HG03159 (cell line): ENCODE measurements around the gene THOP1.

Source experiments
- ATAC-seq: cut with Tn5 transposase; IDR thresholded peaks from one replicate; pipeline ENCODE4 v1.9.1; 2021; ENCODE audit warnings: mild to moderate bottlenecking, moderate library complexity; ENCODE audit not compliant: unreplicated experiment

THOP1 gene

DNA sequence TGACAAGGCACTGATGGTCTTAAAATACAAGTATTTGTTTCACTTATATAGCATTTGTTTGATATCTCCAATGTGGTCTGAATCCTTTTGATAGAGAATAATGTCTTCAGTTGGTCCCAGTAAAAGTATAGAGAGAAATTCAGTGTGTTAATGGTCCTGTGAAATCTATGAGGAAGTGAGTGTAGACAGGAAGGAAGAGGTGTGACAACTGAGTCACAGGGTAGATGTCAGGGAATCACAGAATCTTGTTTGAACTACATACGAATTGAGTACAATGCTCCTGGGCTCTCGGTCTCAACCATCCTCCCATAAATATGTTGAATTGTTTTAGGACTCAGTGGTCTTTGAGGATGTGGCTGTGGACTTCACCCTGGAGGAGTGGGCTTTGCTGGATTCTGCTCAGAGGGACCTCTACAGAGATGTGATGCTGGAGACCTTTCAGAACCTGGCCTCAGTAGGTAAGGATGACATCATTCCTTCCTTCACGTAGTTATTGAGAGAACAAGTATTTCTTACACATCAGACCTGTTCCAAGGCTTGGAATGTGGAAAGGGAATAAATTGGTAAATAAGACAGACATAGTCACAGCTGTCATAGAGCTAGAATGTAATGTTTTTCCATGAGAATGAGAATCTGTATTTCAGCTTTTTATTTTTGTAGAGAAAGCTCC lies 65.1 kb downstream of the THOP1 start:
- ATAC-seq, result no peak

DNA sequence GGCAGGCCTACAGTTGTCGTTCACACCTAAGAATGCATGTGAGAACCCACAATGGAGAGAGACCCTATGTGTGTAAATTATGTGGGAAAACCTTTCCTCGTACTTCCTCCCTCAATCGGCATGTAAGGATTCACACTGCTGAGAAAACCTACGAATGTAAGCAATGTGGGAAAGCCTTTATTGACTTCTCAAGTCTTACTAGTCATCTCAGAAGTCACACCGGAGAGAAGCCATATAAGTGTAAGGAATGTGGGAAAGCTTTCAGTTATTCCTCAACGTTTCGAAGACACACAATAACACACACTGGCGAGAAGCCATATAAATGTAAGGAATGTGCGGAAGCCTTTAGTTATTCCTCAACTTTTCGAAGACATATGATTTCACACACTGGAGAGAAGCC lies 67.3 kb downstream of the THOP1 start:
- ATAC-seq, result no peak

DNA sequence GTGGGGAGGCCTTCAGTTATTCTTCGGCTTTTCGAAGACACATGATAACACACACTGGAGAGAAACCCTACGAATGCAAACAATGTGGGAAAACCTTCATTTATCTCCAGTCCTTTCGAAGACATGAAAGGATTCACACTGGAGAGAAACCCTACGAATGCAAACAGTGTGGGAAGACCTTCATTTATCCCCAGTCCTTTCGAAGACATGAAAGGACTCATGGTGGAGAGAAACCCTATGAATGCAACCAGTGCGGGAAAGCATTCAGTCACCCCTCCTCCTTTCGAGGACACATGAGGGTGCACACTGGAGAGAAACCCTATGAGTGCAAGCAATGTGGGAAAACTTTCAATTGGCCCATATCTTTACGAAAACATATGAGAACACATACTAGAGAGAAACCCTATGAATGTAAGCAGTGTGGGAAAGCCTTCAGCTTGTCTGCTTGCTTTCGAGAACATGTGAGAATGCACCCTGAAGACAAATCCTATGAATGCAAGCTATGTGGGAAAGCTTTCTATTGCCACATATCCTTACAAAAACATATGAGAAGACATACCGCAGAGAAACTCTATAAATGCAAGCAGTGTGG lies 67.8 kb downstream of the THOP1 start:
- ATAC-seq, result no peak

DNA sequence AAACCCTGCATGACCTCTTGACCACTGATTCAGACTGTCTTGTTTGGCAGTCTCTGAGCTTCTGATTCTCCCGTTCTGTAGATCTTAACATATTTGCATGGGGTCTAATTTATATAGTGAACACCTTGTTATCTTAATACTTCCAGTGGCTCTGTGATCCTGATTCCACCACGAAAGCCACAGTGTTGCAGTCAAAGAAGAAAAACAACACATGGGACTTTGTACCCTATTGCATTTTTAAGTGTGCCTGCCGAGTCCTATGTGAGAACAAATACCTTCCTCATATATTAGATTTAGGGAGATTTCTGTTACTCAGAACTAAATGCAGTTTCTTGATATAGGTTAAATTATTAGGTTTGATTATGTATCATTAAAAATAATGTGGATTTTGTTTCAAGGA lies 69.5 kb downstream of the THOP1 start:
- ATAC-seq, result no peak

DNA sequence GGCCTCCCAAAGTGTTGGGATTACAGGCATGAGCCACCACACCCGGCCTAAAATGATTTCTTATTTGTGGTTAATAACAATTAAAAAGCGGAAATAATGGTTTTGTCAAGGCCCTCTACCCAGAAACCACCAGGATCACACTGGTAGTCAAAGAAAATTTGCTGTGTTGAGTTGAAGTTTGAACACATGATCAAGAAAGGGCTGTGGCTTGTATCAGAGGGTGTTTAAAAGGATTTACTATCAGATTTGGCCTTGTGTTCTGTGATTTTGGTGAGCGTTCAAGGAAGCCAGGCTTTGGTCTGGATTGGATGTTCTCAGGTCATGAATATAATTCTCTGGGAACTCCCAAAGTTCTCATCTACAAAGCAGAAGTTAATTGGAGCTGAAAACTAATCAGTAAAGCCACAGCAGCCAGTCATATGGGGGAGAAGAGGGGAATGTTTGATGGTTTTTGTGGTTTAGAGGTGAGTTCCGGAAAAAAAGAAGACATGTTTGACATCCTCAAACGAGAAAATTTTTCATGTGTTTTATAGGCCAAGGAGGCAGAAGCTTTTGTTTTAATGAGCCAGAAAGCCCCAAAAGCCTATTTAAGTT lies 71.3 kb downstream of the THOP1 start:
- ATAC-seq, result no peak

DNA sequence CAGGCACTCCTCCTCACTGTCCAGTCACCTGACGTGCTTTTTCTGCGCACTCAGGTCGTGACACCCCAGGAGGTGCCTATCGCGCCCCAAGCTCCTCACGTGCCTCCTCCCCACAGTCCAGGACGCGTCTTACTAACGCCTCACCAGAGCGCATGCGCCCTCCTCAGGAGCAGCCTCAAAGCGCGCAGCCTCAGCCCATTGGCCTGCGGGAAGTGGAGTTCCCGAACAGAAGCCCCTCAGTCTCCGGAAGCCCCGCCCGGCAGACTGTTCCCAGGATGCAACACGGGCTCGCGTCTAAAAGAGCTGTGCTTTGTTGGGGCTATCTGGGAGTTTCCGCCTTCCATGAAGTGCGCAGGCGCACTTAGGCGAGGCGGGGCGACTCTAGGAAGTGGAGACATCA lies 73.6 kb downstream of the THOP1 start:
- ATAC-seq, result no peak

DNA sequence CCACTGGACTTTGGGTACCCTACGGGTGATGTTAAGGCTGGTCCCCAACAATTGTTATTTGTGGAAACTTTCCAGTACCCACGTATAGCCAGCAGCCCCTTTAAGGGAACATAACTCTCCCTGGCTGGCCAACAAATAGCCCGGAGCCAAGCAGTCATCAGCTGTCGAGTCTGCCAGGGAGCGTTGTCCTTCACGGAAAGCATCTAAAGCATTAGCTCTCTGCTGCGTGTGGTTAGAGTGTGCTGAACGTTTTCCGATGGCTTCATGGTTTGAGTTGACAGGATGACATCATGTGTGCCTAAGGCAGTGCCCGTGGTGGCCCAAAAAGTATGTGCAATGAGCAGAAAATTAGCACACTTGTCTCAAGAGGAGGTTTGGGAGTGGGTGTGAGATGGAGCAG lies 78.5 kb downstream of the THOP1 start:
- ATAC-seq, result no peak
